ENCODE data around the gene KRT8.

DNA sequence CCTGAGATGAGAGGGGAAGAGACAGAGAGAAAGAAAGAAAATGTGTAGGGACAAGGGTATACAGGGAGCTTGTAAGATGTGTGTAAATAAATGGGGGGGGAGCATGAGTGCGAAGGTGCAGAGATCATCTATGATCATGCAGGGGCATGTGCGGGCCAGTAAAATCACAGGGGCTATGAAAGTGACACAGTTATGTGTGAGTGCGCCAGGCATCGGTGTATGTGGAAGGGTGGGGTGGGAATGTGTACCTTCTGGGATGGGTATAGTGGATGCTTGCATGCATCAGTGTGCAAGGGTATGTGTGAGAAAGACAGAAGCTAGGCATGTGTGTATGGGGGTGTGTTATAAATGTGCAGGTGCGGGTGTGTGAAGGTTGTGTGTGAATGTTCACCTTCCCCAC, 37.7 kb downstream of the KRT8 start:
- TF ChIP-seq, protein P1, sequence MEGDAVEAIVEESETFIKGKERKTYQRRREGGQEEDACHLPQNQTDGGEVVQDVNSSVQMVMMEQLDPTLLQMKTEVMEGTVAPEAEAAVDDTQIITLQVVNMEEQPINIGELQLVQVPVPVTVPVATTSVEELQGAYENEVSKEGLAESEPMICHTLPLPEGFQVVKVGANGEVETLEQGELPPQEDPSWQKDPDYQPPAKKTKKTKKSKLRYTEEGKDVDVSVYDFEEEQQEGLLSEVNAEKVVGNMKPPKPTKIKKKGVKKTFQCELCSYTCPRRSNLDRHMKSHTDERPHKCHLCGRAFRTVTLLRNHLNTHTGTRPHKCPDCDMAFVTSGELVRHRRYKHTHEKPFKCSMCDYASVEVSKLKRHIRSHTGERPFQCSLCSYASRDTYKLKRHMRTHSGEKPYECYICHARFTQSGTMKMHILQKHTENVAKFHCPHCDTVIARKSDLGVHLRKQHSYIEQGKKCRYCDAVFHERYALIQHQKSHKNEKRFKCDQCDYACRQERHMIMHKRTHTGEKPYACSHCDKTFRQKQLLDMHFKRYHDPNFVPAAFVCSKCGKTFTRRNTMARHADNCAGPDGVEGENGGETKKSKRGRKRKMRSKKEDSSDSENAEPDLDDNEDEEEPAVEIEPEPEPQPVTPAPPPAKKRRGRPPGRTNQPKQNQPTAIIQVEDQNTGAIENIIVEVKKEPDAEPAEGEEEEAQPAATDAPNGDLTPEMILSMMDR (conservative IDR thresholded peaks at IDR 0.05): no peak
- TF ChIP-seq ZFX (IDR thresholded peaks at IDR 0.05): no peak
